LNCAP (cell line): ENCODE data around the gene HSD17B7.

Source experiments
- TF ChIP-seq, protein P1 (sequence below): fragments of 450-650 bp; IDR thresholded peaks from 2 replicates; pipeline ENCODE4 v1.5.1; 2017; ENCODE audit warnings: mild to moderate bottlenecking

The HSD17B7 gene

GRCh38 chr1:162822391-162823200, 32.1 kb downstream of the HSD17B7 start:
- TF ChIP-seq, protein P1, sequence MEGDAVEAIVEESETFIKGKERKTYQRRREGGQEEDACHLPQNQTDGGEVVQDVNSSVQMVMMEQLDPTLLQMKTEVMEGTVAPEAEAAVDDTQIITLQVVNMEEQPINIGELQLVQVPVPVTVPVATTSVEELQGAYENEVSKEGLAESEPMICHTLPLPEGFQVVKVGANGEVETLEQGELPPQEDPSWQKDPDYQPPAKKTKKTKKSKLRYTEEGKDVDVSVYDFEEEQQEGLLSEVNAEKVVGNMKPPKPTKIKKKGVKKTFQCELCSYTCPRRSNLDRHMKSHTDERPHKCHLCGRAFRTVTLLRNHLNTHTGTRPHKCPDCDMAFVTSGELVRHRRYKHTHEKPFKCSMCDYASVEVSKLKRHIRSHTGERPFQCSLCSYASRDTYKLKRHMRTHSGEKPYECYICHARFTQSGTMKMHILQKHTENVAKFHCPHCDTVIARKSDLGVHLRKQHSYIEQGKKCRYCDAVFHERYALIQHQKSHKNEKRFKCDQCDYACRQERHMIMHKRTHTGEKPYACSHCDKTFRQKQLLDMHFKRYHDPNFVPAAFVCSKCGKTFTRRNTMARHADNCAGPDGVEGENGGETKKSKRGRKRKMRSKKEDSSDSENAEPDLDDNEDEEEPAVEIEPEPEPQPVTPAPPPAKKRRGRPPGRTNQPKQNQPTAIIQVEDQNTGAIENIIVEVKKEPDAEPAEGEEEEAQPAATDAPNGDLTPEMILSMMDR, result no peak

DNA sequence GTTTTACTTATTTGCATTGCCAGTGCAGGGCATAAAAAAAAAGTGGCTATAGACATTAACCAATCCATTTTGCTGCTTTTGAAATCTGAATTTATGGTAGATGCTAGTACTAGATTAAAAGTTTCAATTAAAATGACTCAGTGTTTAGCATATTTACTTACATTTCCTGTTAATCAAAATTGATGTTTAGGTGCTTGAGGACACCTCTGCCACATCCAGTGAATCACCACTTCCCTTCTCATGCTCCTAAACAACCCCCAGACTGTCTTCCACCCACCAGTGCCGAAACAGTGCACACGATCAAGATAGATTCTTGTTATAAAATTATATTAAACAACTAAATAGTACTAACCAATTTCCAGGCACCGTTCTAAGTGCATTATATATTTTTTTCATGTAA, 32.7 kb downstream of the HSD17B7 start:
- TF ChIP-seq, protein P1, result no peak

- TF ChIP-seq, protein P1, result no peak
These were observed 33.4 kb downstream of the HSD17B7 start for GRCh38 chr1:162823771-162824525.

GRCh38 chr1:162829268-162829667, 38.8 kb downstream of the HSD17B7 start:
- TF ChIP-seq, protein P1, result no peak

GRCh38 chr1:162832470-162832869, 42.0 kb downstream of the HSD17B7 start:
- TF ChIP-seq, protein P1, result no peak

GRCh38 chr1:162835157-162835899, 44.8 kb downstream of the HSD17B7 start:
- TF ChIP-seq, protein P1, result no peak

DNA sequence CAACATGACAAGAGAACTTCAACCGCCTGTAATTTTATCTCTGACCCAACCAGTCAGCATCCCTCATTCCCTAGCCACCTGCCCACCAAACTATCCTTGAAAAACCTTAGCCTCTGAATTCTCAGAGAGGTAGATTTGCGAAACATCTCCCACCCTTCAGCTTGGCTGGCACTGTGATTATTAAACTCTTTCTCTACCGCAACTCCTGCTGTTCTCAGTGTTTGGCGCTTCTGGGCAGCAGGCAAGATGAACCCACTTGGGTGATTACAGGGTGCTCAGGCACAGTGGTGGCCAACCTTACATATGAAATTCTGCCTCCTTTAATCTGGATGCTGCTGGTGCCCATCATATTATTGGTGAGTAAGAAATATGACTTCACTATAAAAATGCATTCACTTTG, 48.4 kb downstream of the HSD17B7 start:
- TF ChIP-seq, protein P1, result no peak
